MM.1S (cell line): ENCODE measurements around the gene EZH2.

Experiments used
- DNase-seq: peaks from one replicate; pipeline ENCODE4 v3.0.0-alpha.2; 2015
- H2AFZ ChIP-seq: fragments of 300-600 bp; sonication (generic); 2 replicates; pipeline ENCODE4 v1.6.0; 2016; ENCODE audit warnings: antibody characterized with exemption, low read length
- H3F3A ChIP-seq: fragments of 300-600 bp; sonication (generic); 2 replicates; pipeline ENCODE4 v1.6.1; 2016; ENCODE audit warnings: mild to moderate bottlenecking, antibody characterized with exemption, low read length, moderate library complexity, mixed read lengths; ENCODE audit not compliant: insufficient read depth
- H3K27ac ChIP-seq: fragments of 300-600 bp; sonication (generic); 2 replicates; pipeline ENCODE4 v1.5.1; 2016; ENCODE audit warnings: mild to moderate bottlenecking, low read length
- H3K27me3 ChIP-seq: fragments of 300-600 bp; sonication (generic); replicated peaks from 2 replicates; pipeline ENCODE4 v1.6.0; 2016; ENCODE audit warnings: low read length; ENCODE audit not compliant: insufficient read depth
- H3K36me3 ChIP-seq: fragments of 300-600 bp; sonication (generic); replicated peaks from 2 replicates; pipeline ENCODE4 v1.6.1; 2016; ENCODE audit warnings: mild to moderate bottlenecking, low read length, mixed read lengths; ENCODE audit not compliant: insufficient read depth
- H3K4me1 ChIP-seq: fragments of 300-600 bp; sonication (generic); 2 replicates; pipeline ENCODE4 v1.6.1; 2016; ENCODE audit warnings: low read length, mixed read lengths
- H3K4me2 ChIP-seq: fragments of 300-600 bp; sonication (generic); 2 replicates; pipeline ENCODE4 v1.6.0; 2016; ENCODE audit warnings: low read depth, low read length
- H3K4me3 ChIP-seq: fragments of 300-600 bp; sonication (generic); 2 replicates; pipeline ENCODE4 v1.5.1; 2016; ENCODE audit warnings: low read length, mixed read lengths
- H3K79me2 ChIP-seq: fragments of 300-600 bp; sonication (generic); 2 replicates; pipeline ENCODE4 v1.6.1; 2016; ENCODE audit warnings: mixed run types, low read length, mixed read lengths
- H3K9ac ChIP-seq: fragments of 300-600 bp; sonication (generic); 2 replicates; pipeline ENCODE4 v1.6.1; 2016; ENCODE audit warnings: low read length, mixed read lengths
- H3K9me2 ChIP-seq: fragments of 300-600 bp; sonication (generic); replicated peaks from 2 replicates; pipeline ENCODE4 v1.6.1; 2016; ENCODE audit warnings: mild to moderate bottlenecking, low read length, mixed read lengths; ENCODE audit not compliant: insufficient read depth
- H3K9me3 ChIP-seq: fragments of 300-600 bp; sonication (generic); replicated peaks from 2 replicates; pipeline ENCODE4 v1.6.1; 2016; ENCODE audit warnings: mild to moderate bottlenecking, low read length, mixed read lengths; ENCODE audit not compliant: insufficient read depth
- H4K20me1 ChIP-seq: fragments of 300-600 bp; sonication (generic); 2 replicates; pipeline ENCODE4 v1.6.1; 2016; ENCODE audit warnings: mild to moderate bottlenecking, low read length, moderate library complexity, mixed read lengths; ENCODE audit not compliant: insufficient read depth
- CTCF ChIP-seq: fragments of 300-600 bp; sonication (generic); IDR thresholded peaks from 2 replicates; pipeline ENCODE4 v1.5.1; 2016; ENCODE audit warnings: antibody characterized with exemption, low read length, mixed read lengths
- EZH2 ChIP-seq: fragments of 300-600 bp; sonication (generic); optimal IDR thresholded peaks from 2 replicates; pipeline ENCODE3; 2017; ENCODE audit warnings: low read depth, mild to moderate bottlenecking, antibody characterized with exemption, low read length, mixed read lengths
- EZH2phosphoT487 ChIP-seq: fragments of 300-600 bp; sonication (generic); IDR thresholded peaks from 2 replicates; pipeline ENCODE4 v1.6.1; 2018; ENCODE audit warnings: antibody characterized with exemption, low read length

The EZH2 gene

DNA sequence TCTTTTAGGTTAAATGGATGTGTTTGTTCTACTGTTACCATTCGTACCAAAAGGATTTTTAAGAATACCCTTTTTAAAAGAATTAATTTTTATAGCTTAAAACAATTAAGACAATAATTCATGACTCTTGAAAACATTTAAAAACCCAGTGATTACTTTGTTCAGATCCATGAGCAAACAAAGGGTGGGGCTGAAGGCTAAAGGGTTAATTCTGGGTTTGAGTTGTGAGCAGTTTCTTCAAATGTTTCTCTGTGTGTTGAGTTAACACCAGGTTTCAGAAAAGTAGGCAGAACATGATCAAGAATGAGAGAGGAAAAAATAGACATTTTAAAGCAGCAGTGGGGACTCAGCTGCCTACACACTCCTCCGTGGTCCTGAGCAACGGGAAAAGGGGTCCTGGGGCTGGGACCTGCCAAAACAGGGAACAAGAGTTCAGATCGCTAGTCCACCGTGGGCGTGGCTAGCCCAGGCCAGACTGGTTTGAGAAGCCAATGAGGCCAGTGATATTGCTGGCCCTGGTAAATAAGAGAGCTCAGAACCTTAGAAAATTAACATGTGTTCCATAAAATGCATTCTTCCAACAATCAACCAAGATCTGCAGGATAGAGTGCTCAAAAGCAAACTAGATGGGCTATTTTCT is 14.9 kb upstream of the EZH2 start:
- no peak overlapping the region for H3K4me2 ChIP-seq

GRCh38 chr7:148894591-148894990 is 10.5 kb upstream of the EZH2 start:
- no peak overlapping the region for H3K4me3 ChIP-seq
- H3K9ac ChIP-seq = no peak overlapping the region
- no peak overlapping the region for H3K27ac ChIP-seq
- no peaks in the 10 kb centered on the region for H3K79me2 ChIP-seq
- H3K4me2 ChIP-seq = no peak overlapping the region
- no peaks in the 10 kb centered on the region for H3K27me3 ChIP-seq
- no peaks in the 10 kb centered on the region for H4K20me1 ChIP-seq
- no peak overlapping the region for H2AFZ ChIP-seq
- no peaks in the 10 kb centered on the region for H3F3A ChIP-seq
- no peaks in the 10 kb centered on the region for H3K4me1 ChIP-seq
- no peaks in the 10 kb centered on the region for H3K36me3 ChIP-seq
- DNase-seq = no peak
- no peaks in the 10 kb centered on the region for H3K9me2 ChIP-seq
- TF ChIP-seq CTCF (no peak), EZH2 (no peak), EZH2phosphoT487 (no peak)
- H3K9me3 ChIP-seq = no peaks in the 10 kb centered on the region

More for the DNA sequence above, 14.9 kb upstream of the EZH2 start:
- no peaks in the 10 kb centered on the region for H4K20me1 ChIP-seq
- no peaks in the 10 kb centered on the region for H3F3A ChIP-seq
- H3K4me3 ChIP-seq = no peak overlapping the region
- H3K4me1 ChIP-seq = no peaks in the 10 kb centered on the region
- H3K9me2 ChIP-seq = no peaks in the 10 kb centered on the region
- H3K36me3 ChIP-seq = no peaks in the 10 kb centered on the region
- DNase-seq = no peak
- no peaks in the 10 kb centered on the region for H3K9me3 ChIP-seq
- no peaks in the 10 kb centered on the region for H3K79me2 ChIP-seq
- H2AFZ ChIP-seq = no peak overlapping the region
- no peak for TF ChIP-seq EZH2phosphoT487
- TF ChIP-seq CTCF = no peak
- no peak overlapping the region for H3K9ac ChIP-seq
- no peaks in the 10 kb centered on the region for H3K27me3 ChIP-seq
- H3K27ac ChIP-seq = no peak overlapping the region

DNA sequence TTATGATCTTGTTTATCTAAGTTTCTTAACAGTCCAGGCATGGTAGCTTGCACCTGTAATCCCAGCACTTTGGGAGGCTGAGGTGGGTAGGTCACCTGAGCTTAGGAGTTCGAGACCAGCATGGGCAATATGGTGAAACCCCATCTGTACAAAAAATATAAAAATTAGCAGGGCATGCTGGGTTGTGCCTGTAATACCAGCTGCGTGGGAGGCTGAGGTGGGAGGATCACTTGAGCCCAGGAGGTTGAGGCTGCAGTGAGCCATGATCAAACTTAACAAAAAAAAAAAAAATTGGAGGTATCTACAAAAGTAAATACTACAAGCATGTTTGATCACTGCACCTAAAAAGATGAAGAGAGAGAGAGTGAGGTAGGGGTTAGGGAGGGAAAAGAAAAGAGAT is 9.0 kb upstream of the EZH2 start:
- Histone ChIP-seq H3K9me2 (no peaks in the 10 kb centered on the region), H2AFZ (no peak overlapping the region), H3K79me2 (no peaks in the 10 kb centered on the region), H3K27ac (no peak overlapping the region), H3K4me1 (no peaks in the 10 kb centered on the region), H3K4me2 (no peak overlapping the region), H4K20me1 (no peaks in the 10 kb centered on the region), H3K9ac (no peak overlapping the region), H3K27me3 (no peaks in the 10 kb centered on the region), H3F3A (no peaks in the 10 kb centered on the region), H3K9me3 (no peaks in the 10 kb centered on the region), H3K4me3 (no peak overlapping the region), H3K36me3 (no peaks in the 10 kb centered on the region)
- TF ChIP-seq CTCF (no peak), EZH2phosphoT487 (no peak), EZH2 (no peak)
- DNase-seq = no peak
